ENCODE data around the gene IL13RA2. TPM values are rescaled to one million over a fixed set of nuclear protein-coding genes. Genes with fewer than 3 reads are reported as not detected.

IL13RA2 gene, protein sequence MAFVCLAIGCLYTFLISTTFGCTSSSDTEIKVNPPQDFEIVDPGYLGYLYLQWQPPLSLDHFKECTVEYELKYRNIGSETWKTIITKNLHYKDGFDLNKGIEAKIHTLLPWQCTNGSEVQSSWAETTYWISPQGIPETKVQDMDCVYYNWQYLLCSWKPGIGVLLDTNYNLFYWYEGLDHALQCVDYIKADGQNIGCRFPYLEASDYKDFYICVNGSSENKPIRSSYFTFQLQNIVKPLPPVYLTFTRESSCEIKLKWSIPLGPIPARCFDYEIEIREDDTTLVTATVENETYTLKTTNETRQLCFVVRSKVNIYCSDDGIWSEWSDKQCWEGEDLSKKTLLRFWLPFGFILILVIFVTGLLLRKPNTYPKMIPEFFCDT
- total RNA-seq, result under 1 TPM in 1 of 2 donors, not detected in 1; 0.38 TPM
- long read RNA-seq, donor 1, result 0 reads
- long read RNA-seq, donor 2, result 0 reads

GRCh38 chrX:115017455-115017854, at the start of gene IL13RA2:
IL13RA2 (minus strand) TSS chrX:115017616; CDS start chrX:115017269, 347 bp downstream.
- intact Hi-C loops (cut with DNase I), result loop anchor here in 1 of 2 donors (10.0 kb wide), 1 partner anchor 1787 kb away; no protein-coding TSS in a partner anchor

GRCh38 chrX:115065304-115065703, 47.9 kb upstream of the IL13RA2 start:
- intact Hi-C loops (cut with DNase I), result no loop called here
- no peak for DNase-seq (ENCODE audit: low spot score)

More at GRCh38 chrX:115017455-115017854, at the start of gene IL13RA2:
- no peak for DNase-seq (ENCODE audit: low spot score)

- intact Hi-C loops (cut with DNase I), result no loop called here
- no peak for DNase-seq (ENCODE audit: low spot score)
Measured at GRCh38 chrX:115060013-115060412, 42.6 kb upstream of the IL13RA2 start.

- DNase-seq (ENCODE audit: low spot score), result no peak
- intact Hi-C loops (cut with DNase I), result no loop called here
Measured at GRCh38 chrX:115058276-115058675, 40.9 kb upstream of the IL13RA2 start.

DNA sequence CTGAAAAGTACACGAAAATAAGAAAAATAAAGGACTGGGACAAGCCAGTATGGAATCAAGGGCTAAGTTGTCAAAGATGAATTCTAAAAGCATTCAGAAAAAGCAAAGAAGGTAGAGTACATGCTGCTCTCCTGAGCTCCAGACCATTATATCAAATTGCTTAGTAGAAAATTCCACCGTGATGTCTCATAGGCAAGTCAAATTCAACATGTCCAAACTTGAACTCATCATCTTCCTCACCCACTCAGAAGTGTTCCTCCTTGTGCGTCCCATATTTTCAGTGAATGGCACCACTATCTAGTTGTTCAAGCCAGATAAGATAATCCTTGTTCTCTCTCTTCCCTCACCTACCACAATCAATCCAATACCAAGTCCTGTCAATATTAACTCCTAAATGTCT, 37.5 kb upstream of the IL13RA2 start:
- intact Hi-C loops (cut with DNase I), result no loop called here
- DNase-seq (ENCODE audit: low spot score), result no peak

DNA sequence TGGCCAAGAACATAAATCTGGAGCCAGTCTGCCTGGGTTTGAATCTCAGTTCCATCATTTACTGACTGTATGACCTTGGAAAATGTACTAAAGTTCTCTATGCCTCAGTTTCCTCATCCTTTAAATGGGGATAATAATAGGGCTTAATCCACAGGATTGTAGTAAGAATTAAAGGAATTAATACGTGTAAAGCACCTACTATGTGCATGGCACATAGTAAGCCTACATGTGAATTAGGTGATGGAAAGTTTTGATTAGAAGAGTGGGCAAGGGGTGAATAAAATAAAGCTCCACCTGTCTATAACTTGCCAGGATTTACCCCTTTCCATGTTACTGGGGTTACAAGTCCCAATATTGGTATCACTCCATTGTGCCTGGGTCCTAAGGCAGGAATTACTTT, 35.8 kb upstream of the IL13RA2 start:
- no peak for DNase-seq (ENCODE audit: low spot score)
- intact Hi-C loops (cut with DNase I), result loop anchor here in 1 of 2 donors (2.0 kb wide), 1 partner anchor 72 kb away; no protein-coding TSS in a partner anchor

- intact Hi-C loops (cut with DNase I), result no loop called here
- no peak for DNase-seq (ENCODE audit: low spot score)
Measured at GRCh38 chrX:115047715-115048114, 30.3 kb upstream of the IL13RA2 start.

DNA sequence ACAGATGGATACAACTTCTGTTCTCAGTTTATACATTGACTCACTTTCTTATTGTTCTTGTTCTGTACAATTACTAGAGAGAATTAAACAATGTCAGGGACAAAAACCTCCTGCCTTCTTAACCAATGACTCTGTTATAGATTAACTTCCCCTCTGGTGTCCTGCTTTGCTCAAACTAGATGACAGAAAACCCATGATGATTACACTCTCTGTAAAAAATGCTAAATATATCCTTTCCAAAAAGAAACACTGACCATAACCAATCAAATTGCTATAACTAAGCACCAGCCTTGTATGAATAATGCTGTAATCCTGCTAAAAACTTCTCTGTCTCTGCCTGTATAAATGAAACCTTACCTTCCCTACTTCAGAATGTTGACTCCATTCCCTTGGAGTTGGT, 29.8 kb upstream of the IL13RA2 start:
- DNase-seq (ENCODE audit: low spot score), result no peak
- intact Hi-C loops (cut with DNase I), result no loop called here

GRCh38 chrX:115040417-115040816, 23.0 kb upstream of the IL13RA2 start:
- DNase-seq (ENCODE audit: low spot score), result no peak
- intact Hi-C loops (cut with DNase I), result no loop called here

DNA sequence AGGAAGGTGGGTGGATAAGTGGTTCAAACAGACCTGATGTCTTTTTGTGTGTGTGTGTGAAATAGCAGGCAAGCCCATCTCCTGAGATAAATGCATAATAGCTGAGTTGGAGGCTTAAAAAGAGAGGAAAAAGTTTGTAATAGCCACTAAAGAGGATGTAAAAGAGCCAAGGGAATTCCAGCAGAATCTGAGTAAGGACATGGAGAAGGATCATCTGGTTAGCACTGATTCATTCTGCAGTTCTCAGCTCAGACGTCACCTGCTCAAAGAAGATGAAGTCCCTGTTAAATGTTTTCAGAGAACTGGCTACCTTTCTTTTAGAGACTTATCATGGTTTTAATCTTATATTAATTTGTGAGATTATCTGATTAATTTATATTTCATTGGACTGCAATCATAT, 21.0 kb upstream of the IL13RA2 start:
- no peak for DNase-seq (ENCODE audit: low spot score)
- intact Hi-C loops (cut with DNase I), result loop anchor here in 1 of 2 donors (5.0 kb wide), 1 partner anchor 474 kb away; no protein-coding TSS in a partner anchor

GRCh38 chrX:115036029-115036428, 18.6 kb upstream of the IL13RA2 start:
- no peak for DNase-seq (ENCODE audit: low spot score)
- intact Hi-C loops (cut with DNase I), result loop anchor here in 1 of 2 donors (5.0 kb wide), 1 partner anchor 476 kb away; no protein-coding TSS in a partner anchor

DNA sequence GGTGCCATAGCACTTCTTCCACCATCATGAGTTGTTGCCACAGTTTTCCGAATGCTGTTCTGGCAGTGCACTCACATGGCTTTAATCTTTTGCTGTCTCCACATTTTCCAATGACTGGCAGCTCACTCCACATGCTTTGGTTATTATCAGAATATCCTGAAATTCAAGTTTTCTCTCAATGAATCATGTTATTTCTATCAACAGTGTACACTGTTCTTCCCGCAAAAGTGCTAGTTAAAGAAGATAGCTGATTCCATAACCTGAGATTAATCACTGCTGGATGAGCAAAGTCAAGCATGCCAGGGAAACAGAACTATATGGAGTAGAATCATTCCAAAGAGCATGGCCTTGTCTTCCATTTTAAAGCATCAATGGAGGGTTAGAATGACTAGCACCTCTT, 14.6 kb upstream of the IL13RA2 start:
- intact Hi-C loops (cut with DNase I), result no loop called here
- DNase-seq (ENCODE audit: low spot score), result no peak

DNA sequence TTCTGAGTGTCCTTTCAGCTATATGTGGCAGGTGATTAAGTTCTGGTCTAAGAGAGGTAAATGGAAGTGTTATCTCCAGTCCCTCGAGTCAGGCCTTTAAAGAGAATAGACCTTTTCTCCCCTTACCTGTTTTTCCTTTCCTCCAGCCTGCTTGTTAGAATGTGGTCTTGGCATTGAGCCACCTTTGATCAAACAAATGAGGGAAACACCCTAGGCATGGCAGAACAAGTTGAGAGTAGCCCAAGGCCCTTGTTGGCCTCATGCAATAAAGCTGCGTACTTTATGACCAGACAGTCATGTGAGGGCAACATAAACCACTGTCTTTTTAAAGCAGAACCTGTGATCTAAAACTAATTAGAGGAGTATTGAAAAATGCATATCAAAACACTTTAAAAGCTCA, 13.2 kb upstream of the IL13RA2 start:
- intact Hi-C loops (cut with DNase I), result no loop called here
- no peak for DNase-seq (ENCODE audit: low spot score)

DNA sequence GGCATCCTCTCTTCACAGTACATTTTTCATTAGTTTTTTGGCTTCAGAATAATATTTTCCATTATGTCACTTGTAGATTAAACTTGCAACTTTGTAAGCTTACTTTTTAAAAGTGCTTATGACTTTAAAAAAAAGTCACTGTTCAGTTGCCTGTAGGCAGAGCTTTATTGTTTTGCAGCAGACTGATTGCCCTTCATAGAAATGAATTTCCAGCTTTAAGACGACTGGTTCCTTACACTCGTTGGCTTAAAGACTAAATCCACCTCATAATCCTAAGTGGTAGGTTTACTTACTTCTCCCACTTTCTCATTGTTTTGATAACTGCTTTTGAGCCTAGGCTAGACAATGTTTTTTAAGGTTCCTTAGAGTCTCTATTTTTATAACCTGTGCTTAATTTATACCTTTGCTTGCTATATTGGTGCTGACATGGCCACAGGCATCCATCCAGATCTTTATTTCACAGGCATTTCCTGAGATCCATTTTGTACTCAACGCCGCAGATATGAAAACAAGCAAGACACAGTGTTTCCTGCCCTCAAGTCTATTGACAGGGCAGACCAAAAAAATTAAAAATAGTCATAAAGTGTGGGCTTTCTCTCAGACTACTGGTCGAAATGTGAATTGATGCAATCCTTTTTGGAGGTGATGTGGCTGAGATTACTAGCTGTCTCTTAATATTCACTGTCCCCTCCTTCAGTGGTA, 12.6 kb upstream of the IL13RA2 start:
- intact Hi-C loops (cut with DNase I), result loop anchor here in 1 of 2 donors (5.0 kb wide), 1 partner anchor 1323 kb away; no protein-coding TSS in a partner anchor
- no peak for DNase-seq (ENCODE audit: low spot score)

- no peak for DNase-seq (ENCODE audit: low spot score)
- intact Hi-C loops (cut with DNase I), result loop anchor here in 1 of 2 donors (5.0 kb wide), 1 partner anchor 1322 kb away; no protein-coding TSS in a partner anchor
Measured at GRCh38 chrX:115029440-115029839, 12.0 kb upstream of the IL13RA2 start.

DNA sequence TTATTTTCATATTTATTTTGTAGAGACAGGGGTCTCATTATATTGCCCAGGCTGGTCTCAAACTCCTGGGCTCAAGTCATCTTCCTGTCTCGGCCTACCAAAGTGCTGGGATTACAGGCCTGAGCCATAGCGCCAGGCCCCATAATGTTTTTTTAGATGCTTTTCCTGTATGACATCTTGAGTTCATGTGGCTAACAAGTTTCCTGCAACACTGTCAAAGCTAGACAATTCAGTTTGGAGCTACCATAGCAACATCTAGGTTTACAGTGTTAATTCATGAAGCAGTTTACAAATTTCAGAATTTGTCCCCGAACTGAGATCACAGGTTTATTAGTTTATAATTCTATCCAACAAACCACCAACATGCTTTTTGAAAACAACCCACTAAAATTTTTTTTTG, 6.4 kb upstream of the IL13RA2 start:
- DNase-seq (ENCODE audit: low spot score), result no peak
- intact Hi-C loops (cut with DNase I), result no loop called here

DNA sequence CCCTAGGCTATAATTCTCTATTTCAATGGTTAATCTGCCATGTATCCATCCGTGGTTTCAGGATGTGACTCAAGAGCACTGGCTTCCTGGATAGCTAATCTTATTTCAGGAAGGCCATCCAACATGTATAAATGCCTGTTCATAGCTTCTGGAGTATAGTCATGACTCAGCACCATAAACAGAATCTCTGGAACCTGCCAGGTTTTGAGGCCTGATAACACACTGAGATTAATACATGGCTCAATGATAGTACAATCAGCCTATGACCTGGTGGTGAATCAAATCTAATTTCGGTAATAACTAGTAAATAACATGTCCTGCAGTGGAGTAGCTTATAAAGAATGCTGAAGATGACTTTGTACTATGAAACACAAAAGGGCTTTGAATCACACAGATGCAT, 5.7 kb upstream of the IL13RA2 start:
- intact Hi-C loops (cut with DNase I), result no loop called here
- DNase-seq (ENCODE audit: low spot score), result no peak

GRCh38 chrX:115021121-115021520, 3.7 kb upstream of the IL13RA2 start:
- DNase-seq (ENCODE audit: low spot score), result no peak
- intact Hi-C loops (cut with DNase I), result no loop called here

DNA sequence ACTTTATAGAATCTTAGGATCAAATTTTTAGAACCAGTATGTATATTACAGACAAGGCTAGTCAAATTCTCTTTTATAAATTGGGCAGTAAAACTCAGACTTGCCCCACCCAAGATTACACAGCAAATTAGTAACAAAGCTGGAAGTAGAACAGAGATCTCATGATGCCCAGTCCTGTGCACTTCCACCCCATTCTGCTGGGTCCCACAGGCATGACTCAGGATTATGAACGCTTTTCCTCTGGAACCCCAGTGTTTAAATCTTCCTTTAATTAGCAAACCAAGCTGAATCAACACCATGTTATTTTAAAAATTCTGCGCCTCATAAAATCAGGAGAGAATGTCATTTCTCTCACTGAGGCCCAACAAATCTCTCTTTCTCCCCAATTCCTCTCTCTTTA, 1.5 kb upstream of the IL13RA2 start:
- no peak for DNase-seq (ENCODE audit: low spot score)
- intact Hi-C loops (cut with DNase I), result loop anchor here in 1 of 2 donors (10.0 kb wide), 1 partner anchor 1786 kb away; no protein-coding TSS in a partner anchor

DNA sequence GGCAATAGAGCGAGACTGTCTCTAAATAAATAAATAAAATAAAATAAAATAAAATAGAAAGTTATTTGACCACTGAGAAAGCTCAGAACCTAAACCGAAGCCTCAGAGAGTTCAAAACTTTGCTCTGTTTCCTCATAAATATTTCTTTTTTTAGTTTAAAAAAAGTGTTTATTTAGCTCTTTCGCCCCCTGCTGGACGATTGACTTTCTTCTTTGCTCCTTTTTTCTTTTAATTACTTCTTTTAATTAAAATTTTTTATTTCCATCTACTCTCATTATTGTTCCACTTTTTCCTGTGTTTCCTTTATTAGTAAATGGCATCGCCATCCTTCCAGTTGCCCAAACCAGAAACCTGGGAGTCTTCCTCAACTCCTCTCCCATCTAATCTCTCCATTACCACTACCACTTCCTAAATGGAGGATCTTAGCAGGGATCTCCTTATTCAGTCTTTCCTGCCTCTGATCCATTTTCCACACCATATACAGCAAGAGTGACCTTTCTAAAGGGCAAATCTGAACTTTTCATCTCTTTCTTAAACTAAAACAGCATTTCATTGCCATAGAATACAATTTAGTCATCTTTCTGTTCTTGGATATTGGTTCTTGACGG, 728 bp upstream of the IL13RA2 start:
- DNase-seq (ENCODE audit: low spot score), result no peak
- intact Hi-C loops (cut with DNase I), result loop anchor here in 1 of 2 donors (10.0 kb wide), 1 partner anchor 1787 kb away; no protein-coding TSS in a partner anchor
